HG03432 (cell line): ENCODE data around the gene NRGN.
"Not testable (repeated sequence)": the region's sequence is repeated elsewhere in the genome, so short reads cannot be mapped to it uniquely, and the experiment has no call there.

Experiments
- ATAC-seq: cut with Tn5 transposase; IDR thresholded peaks from one replicate; pipeline ENCODE4 v1.9.1; 2021; ENCODE audit warnings: mild to moderate bottlenecking, moderate library complexity; ENCODE audit not compliant: unreplicated experiment

Gene NRGN

DNA sequence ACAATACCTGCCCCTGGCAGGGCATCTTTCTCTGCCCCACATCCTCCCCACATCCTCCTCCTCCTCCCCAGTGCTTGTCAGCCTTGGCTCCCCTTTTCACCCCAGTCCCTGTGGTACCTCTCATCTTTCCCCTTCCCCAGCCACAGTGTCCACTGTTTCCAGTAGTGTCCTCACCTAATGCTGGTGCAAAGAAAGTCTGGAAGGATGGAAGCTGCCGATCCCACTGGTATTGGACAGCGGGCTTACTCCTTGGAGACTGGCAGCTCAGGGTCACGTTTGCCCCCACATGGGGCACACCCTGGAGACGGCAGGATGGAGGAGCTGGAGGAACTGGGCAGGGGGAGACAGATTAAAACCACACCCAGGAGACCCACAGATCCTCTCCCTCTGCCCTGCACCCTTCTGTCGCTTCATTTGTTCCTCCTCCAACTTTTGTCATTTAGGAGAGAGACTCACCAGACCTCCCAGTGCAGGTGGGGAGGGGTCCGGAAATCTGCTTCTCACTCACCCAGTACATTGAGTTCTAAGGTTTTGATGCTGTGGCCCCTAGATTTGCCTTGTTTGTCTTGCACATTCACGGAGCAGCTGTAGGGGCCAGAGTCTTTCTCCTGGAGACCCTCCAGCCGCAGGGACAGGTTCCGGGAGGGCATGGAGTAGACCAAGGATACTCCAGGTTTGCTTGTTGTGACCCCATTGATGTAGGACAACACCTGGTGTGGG lies 16.5 kb downstream of the NRGN start:
- ATAC-seq, result no peak

DNA sequence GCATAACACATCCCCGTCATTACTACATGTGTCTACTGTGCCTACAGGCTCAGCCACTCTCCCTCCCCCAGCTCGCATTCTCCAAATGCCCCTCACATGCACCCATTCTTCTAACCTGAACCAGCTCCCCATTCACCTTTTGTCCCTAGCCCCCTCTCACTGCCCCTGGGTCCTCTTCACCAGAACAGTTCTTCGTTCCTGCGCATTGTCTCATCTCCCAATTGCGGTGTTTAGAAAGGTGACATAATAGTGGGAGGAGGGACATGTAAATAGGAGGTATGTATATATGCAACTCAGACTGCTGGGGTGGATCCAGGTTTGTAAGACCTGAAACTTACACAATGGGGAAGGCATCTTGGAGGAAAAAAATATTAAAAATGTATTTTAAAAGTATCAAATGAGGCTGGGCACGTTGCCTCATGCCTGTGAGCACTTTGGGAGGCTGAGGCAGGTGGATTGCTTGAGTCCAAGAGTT lies 17.0 kb downstream of the NRGN start:
- ATAC-seq, result no peak

- no peak for ATAC-seq
These were observed 17.6 kb downstream of the NRGN start for GRCh38 chr11:124757320-124757719.

GRCh38 chr11:124758355-124759265 lies 18.9 kb downstream of the NRGN start:
- ATAC-seq, result peak; percentile 55

DNA sequence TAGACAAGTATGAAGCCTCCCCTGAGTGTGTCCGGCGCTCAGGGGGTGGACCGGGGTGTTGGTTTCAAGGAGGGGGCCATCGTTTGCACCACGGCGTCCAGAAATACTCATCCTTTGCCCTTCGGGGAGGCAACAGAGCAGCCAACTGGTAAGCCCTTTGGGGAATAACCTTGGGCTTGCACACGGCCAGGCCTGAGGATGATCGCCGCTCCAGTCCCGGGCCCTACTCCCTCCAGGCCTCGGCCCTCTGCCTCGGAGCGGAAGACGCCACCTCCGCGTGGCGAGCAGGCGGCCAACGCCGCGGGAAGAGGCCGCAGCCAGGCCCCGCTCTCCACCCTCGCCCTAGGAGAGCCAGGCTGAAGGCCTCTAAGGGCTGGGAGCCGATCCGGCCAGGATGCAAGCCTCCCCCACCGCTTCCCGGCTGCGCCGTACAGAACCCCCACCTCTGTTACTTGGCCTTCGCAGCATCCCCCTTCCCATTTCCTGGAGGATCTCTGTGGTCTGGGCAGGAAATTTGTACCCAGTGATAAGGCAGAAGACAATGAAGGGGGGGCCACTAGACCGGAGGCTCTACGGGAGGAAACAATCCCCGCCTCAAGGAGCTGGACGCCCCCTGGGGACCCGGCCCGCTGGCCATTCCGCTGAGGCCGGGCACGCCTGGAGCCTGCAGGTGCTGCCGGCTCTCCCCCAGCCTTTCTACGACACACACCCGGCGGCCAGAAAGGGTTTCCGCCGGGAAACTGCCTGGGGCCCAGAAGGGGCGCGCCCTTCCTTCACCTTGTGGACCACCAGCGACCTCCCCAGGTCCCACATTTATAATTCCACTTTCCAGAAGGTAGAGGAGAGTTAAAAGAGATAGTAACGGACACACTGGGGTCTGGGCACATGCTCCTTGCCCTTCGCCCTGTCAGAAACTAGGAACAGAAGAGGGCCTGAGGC lies 19.8 kb downstream of the NRGN start:
- ATAC-seq, result no peak

GRCh38 chr11:124760205-124760652 lies 20.5 kb downstream of the NRGN start:
- ATAC-seq, result peak; percentile 30

- no peak for ATAC-seq
These were observed 21.1 kb downstream of the NRGN start for GRCh38 chr11:124760806-124761205.

- ATAC-seq, result no peak
These were observed 21.8 kb downstream of the NRGN start for GRCh38 chr11:124761301-124762104.

- ATAC-seq, result peak; percentile 65
These were observed 22.4 kb downstream of the NRGN start, which contains the start of gene ESAM for GRCh38 chr11:124762105-124762623. Gene ESAM (minus strand): TSS chr11:124762290. CDS start chr11:124762154, 136 bp downstream.

DNA sequence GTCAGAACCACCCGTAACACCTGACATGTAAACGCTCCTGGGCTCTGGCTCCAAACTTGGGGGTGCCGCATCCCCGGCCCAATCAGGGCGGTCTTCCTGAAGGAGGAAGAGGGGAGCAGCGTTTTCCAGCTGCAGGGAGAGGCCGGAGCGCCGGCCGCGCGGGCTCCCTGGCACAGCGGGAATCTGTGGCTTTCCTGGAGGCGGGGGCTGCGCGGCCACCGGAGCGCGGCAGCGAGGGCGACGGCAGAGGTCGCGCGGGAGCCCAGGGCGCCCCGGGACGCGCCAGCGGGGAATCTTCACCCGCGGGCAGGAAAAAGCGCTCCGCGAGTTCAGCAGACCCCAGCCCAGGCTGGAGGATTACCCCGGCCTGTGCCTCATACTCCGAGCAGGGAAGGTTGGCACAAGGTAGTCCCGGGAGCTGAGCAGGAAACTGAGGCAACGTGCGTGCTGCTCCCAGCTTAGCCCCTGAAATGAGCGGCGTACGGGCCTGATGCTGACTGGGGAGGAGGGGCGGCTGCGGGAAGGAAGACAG lies 22.9 kb downstream of the NRGN start:
- ATAC-seq, result peak; percentile 11

DNA sequence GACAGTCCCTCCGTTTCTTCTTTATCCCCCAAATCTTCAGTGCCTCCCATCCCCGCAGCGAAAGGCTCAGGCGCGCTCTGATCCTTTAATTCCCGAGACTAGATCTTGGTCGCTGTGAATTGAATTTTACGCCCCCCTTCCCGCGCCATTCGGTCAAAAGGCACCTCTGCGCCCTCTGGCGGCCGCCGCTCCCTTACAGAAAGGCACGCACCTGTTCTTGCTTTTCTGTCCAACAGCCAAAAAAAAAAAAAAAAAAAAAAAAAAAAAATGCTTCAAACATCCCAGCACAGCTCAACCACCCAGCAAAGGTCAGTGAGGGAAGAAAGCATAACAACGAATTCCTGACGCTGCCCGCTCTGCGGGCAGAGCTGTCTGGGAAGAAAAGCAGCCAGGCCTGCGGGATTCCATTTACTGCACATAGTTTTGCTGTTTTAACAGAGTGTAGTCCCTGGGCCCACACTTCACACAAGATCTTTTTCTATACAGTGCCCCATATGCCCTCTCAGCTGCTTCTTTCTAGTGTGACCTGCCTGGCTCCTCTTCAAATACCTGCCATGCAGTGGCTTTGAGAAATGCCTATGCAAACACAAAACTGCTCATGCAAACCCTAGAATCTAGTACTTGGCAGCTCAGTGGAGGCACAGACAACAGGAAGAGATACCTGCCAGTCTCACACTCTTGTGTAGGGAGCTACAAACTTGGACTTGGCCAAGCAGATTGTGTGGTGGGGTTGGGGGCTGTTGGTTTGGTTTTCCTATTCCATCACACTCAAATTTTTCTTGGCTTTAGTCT lies 23.6 kb downstream of the NRGN start:
- ATAC-seq, result peak; percentile 23

DNA sequence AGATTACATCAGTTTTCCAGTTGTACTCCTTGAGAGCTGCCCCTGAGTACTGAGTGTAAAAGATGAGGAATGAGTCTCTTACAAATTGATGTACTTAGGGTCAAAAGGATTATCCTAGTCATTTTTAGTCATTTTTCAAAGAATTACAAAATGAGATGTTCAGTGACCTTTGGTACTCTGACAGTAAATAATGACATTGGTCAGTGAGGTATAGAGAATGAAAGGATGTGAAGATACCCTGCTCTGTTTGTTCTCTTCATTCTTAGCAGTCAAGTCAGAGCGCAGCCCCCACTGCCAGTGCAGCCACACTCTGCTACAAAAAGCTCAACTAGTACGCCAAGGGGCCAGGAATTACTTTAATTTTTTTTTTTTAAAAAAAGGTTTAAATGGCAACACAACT lies 26.4 kb downstream of the NRGN start:
- ATAC-seq, result no peak

DNA sequence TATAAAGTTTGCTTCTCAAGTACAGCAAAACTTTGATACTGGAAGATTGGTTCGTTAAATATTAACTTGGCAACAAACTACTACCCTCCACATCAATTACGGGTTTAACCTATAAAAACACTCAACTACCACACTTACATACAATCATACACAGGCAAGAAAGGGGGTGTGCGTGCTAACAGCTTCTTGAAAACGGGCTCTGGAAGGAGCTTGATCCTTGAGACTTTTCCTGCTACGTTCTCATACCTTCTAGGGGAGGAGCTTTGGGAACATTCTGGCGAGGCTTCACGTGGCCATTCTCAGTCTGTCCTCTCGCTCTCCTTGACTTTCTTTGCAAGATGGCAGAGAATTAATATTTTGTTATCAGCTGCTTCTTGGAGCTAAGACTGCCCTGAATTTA lies 29.2 kb downstream of the NRGN start:
- ATAC-seq, result no peak

DNA sequence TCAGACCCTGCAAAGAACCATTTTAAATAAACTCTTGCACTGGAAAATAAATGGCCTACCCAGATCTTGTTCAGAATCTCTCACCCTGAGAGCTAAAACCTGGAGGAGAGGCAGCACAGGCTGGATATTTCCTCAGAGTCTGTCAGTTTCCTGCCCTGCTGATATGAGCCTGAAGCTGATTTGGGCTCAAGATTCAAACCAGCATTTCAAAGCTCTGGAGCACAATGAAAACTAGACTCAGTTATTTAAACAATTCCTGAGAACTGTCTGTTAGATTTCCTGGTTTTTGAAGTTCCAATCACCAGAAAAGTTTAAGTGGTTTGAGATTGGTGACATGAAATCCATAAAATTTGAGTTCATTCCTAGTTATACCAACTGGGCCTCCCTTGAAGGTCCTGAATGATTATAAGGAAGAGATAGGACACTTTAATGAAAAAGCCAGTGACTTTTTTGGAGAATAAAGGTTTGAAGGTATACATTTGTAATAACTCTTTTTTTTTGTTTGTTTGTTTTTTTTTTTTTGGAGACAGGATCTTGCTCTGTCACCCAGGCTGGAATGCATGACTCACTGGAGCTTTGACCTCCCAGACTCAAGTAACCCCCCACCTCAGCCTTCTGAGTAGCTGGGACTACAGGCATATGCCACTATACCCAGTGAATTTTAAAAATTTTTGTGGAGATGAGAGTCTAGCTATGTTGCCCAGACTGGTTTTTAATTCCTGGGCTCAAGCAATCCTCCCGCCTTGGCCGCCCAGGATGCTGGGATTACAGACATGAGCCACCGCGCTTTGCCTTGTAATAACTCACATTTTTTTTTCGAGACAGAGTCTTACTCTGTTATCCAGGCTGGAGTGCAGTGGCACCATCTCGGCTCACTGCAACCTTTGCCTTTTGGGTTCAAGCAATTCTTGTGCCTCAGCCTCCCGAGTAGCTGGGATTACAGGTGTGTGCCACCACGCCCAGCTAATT lies 30.3 kb downstream of the NRGN start:
- no peak for ATAC-seq

- not testable (repeated sequence) for ATAC-seq
These were observed 31.2 kb downstream of the NRGN start for GRCh38 chr11:124770959-124771358.

- no peak for ATAC-seq
These were observed 37.3 kb downstream of the NRGN start for GRCh38 chr11:124776865-124777645.

- no peak for ATAC-seq
These were observed 38.5 kb downstream of the NRGN start for GRCh38 chr11:124778281-124778680.
